T-helper 2 cell treated with Interferon-gamma antibody and Interleukin-4, amounts not matched to agents 5 μg/mL and 100 μg/mL, for 36 hours (primary cell): ENCODE measurements around the gene SRL.
A peak's percentile ranks its signal among the peaks of the same experiment; 100 is the strongest.

Source experiments
- DNase-seq: peaks from one replicate; pipeline ENCODE4 v3.0.0; 2021; ENCODE audit warnings: low spot score
- H3K27ac Mint-ChIP-seq: one replicate; pipeline ENCODE4 v1.8.0; 2021; ENCODE audit warnings: mild to moderate bottlenecking, mixed read lengths
- H3K27me3 Mint-ChIP-seq: one replicate; pipeline ENCODE4 v1.8.0; 2021; ENCODE audit warnings: low read depth, mixed read lengths
- H3K36me3 Mint-ChIP-seq: one replicate; pipeline ENCODE4 v1.8.0; 2021; ENCODE audit warnings: low read depth, mixed read lengths
- H3K4me1 Mint-ChIP-seq: one replicate; pipeline ENCODE4 v1.8.0; 2021; ENCODE audit warnings: low read depth, mixed read lengths
- H3K4me3 Mint-ChIP-seq: one replicate; pipeline ENCODE4 v1.8.0; 2022; ENCODE audit warnings: mild to moderate bottlenecking, moderate library complexity, mixed read lengths
- H3K9me3 Mint-ChIP-seq: one replicate; pipeline ENCODE4 v1.8.0; 2021; ENCODE audit warnings: mixed read lengths

Gene SRL

DNA sequence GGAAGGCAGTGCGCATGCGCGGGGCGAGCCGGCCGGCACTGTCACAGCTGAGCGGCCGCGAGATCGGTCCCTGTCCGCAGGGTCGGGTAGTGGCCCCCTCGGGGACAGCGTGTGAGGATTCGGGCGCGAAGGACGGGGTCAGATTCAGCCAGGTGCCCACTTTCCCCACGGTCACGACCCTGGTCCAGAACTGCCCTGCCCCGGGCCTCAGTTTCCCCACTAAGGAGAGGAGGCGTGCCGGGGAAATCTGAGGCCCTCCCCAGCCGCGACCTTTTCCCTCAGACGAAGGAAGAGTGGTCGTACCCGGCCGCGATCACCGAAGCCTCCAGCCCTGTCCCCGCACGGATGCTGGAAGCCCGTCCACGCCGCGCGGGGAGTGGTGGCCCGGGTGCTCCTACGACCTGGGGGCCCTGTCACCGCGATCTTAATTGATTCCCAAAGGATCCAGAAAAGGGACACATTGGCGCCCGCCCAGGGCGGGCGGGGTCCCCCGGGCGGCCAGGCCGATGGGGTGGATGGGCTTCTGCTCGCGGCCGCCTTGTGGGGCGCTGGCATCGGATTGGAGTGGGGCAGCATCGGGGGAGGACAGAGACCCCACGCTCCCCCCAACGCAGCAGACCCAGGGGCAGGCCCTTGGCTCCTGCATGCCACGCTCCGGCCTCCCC lies 57.7 kb downstream of the SRL start:
- H3K4me3 Mint-ChIP-seq = peak overlapping the region; percentile 78
- H3K4me1 Mint-ChIP-seq = peaks cover 10% of the 10 kb centered on the region
- no peak for DNase-seq
- peak overlapping the region; percentile 76 for H3K27ac Mint-ChIP-seq
- no peaks in the 10 kb centered on the region for H3K9me3 Mint-ChIP-seq
- H3K27me3 Mint-ChIP-seq = peaks cover 10% of the 10 kb centered on the region
- no peaks in the 10 kb centered on the region for H3K36me3 Mint-ChIP-seq

GRCh38 chr16:4183237-4184037 lies 58.4 kb downstream of the SRL start:
- Mint-ChIP-seq H3K27me3 (peaks cover 9% of the 10 kb centered on the region), H3K4me1 (peaks cover 10% of the 10 kb centered on the region), H3K4me3 (peak overlapping the region; percentile 73), H3K27ac (no peak overlapping the region), H3K9me3 (no peaks in the 10 kb centered on the region), H3K36me3 (no peaks in the 10 kb centered on the region)
- DNase-seq = peak; percentile 97

DNA sequence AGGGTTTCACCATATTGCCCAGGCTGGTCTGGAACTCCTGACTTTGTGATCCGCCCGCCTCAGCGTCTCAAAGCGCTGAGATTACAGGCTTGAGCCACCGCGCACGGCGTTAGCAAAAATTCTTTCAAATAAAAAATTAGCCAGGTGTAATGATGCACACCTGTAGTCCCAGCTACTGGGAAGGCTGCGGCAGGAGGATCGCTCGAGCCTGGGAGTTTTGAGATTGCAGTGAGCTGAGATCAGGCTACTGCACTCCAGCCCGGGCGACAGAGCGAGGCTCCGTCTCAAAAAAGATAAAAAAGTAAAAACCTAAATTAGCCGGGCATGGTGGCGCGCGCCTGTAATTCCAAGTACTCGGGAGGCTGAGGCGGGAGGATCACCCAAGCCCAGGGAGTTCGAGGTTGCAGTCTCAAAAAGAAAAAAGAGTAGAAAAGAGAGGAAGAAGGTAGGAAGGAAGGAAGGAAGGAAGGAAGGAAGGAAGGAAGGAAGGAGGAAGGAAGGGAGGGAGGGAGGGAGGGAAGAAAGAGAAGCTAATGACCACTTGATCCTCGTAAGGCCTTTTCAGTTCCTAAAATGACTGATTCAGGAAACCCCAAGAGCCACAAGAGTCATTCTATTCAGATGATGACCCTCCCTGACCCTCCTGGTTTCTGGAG lies 59.2 kb downstream of the SRL start:
- H3K4me3 Mint-ChIP-seq = peak overlapping the region; percentile 73
- no peak for DNase-seq
- peaks cover 9% of the 10 kb centered on the region for H3K27me3 Mint-ChIP-seq
- no peaks in the 10 kb centered on the region for H3K36me3 Mint-ChIP-seq
- H3K9me3 Mint-ChIP-seq = no peaks in the 10 kb centered on the region
- H3K4me1 Mint-ChIP-seq = peaks cover 10% of the 10 kb centered on the region
- H3K27ac Mint-ChIP-seq = no peak overlapping the region

GRCh38 chr16:4180511-4180910 lies 61.4 kb downstream of the SRL start:
- Mint-ChIP-seq H3K27me3 (peaks cover 9% of the 10 kb centered on the region), H3K27ac (no peak overlapping the region), H3K36me3 (no peaks in the 10 kb centered on the region), H3K4me1 (peaks cover 10% of the 10 kb centered on the region), H3K9me3 (no peaks in the 10 kb centered on the region), H3K4me3 (no peak overlapping the region)
- no peak for DNase-seq

GRCh38 chr16:4179763-4180260 lies 62.1 kb downstream of the SRL start:
- no peak overlapping the region for H3K4me3 Mint-ChIP-seq
- H3K27ac Mint-ChIP-seq = no peak overlapping the region
- peaks cover 10% of the 10 kb centered on the region for H3K4me1 Mint-ChIP-seq
- H3K36me3 Mint-ChIP-seq = no peaks in the 10 kb centered on the region
- H3K27me3 Mint-ChIP-seq = peaks cover 8% of the 10 kb centered on the region
- no peaks in the 10 kb centered on the region for H3K9me3 Mint-ChIP-seq
- no peak for DNase-seq

GRCh38 chr16:4179020-4179419 lies 62.9 kb downstream of the SRL start:
- no peak overlapping the region for H3K27ac Mint-ChIP-seq
- H3K4me1 Mint-ChIP-seq = peaks cover 7% of the 10 kb centered on the region
- no peaks in the 10 kb centered on the region for H3K36me3 Mint-ChIP-seq
- H3K4me3 Mint-ChIP-seq = no peak overlapping the region
- H3K9me3 Mint-ChIP-seq = no peaks in the 10 kb centered on the region
- peaks cover 5% of the 10 kb centered on the region for H3K27me3 Mint-ChIP-seq
- no peak for DNase-seq

- Mint-ChIP-seq H3K27ac (no peak overlapping the region), H3K36me3 (no peaks in the 10 kb centered on the region), H3K27me3 (peaks cover 5% of the 10 kb centered on the region), H3K9me3 (no peaks in the 10 kb centered on the region), H3K4me1 (peaks cover 9% of the 10 kb centered on the region), H3K4me3 (no peak overlapping the region)
- DNase-seq = no peak
Measured at GRCh38 chr16:4178468-4179010, 63.3 kb downstream of the SRL start.

GRCh38 chr16:4176906-4177417 lies 64.9 kb downstream of the SRL start:
- Mint-ChIP-seq H3K4me3 (no peak overlapping the region), H3K27ac (no peak overlapping the region), H3K27me3 (peaks cover 5% of the 10 kb centered on the region), H3K9me3 (no peaks in the 10 kb centered on the region), H3K4me1 (peaks cover 4% of the 10 kb centered on the region), H3K36me3 (no peaks in the 10 kb centered on the region)
- DNase-seq = no peak

DNA sequence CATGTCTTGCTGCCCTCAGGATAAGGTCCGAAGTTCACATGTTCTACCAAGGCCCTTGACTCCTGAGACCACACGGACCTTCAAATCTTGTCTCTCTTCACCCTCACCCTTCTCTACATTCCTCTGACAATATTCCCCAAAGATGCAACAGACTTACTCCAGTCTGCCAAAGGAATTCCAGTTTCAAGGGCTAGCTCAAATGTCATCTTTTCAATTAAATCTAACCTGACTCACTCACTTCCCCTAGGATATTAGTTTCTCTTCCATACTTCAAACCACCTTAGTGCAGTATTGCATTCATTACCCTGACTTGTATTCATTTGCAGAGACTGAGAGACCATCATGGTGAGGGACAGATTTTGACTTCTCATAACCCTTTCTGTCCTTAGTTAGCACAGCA lies 66.0 kb downstream of the SRL start:
- no peak overlapping the region for H3K4me3 Mint-ChIP-seq
- no peaks in the 10 kb centered on the region for H3K36me3 Mint-ChIP-seq
- H3K27me3 Mint-ChIP-seq = peaks cover 3% of the 10 kb centered on the region
- H3K9me3 Mint-ChIP-seq = no peaks in the 10 kb centered on the region
- DNase-seq = no peak
- H3K27ac Mint-ChIP-seq = no peak overlapping the region
- peaks cover 2% of the 10 kb centered on the region for H3K4me1 Mint-ChIP-seq

DNA sequence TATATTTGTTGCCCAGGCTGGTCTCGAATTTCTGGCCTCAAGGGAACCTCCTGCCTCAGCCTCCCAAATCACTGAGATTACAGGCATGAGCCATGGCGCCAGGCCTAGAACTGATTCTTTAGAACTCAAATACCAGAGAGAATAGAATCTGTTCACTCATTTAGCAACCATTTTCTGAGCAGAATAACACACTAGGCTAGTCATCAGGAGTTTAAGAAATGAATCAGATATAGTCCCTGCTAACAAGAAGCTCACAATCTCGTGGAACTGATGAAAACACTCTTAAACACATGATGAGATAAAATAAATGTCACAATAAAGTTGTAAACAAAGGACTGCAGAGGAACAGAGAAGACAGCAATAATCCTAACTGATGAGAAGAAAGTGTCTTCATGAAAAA lies 69.8 kb downstream of the SRL start:
- Mint-ChIP-seq H3K27me3 (no peaks in the 10 kb centered on the region), H3K4me1 (peaks cover 2% of the 10 kb centered on the region), H3K4me3 (no peak overlapping the region), H3K9me3 (no peaks in the 10 kb centered on the region), H3K27ac (no peak overlapping the region), H3K36me3 (no peaks in the 10 kb centered on the region)
- no peak for DNase-seq

GRCh38 chr16:4169415-4169814 lies 72.5 kb downstream of the SRL start:
- Mint-ChIP-seq H3K4me1 (peaks cover 2% of the 10 kb centered on the region), H3K9me3 (no peaks in the 10 kb centered on the region), H3K27ac (no peak overlapping the region), H3K36me3 (no peaks in the 10 kb centered on the region), H3K27me3 (no peaks in the 10 kb centered on the region), H3K4me3 (no peak overlapping the region)
- no peak for DNase-seq

- no peaks in the 10 kb centered on the region for H3K4me1 Mint-ChIP-seq
- no peak for DNase-seq
- H3K27ac Mint-ChIP-seq = no peak overlapping the region
- H3K36me3 Mint-ChIP-seq = no peaks in the 10 kb centered on the region
- no peak overlapping the region for H3K4me3 Mint-ChIP-seq
- no peaks in the 10 kb centered on the region for H3K27me3 Mint-ChIP-seq
- H3K9me3 Mint-ChIP-seq = no peaks in the 10 kb centered on the region
Measured at GRCh38 chr16:4166821-4167220, 75.1 kb downstream of the SRL start.

DNA sequence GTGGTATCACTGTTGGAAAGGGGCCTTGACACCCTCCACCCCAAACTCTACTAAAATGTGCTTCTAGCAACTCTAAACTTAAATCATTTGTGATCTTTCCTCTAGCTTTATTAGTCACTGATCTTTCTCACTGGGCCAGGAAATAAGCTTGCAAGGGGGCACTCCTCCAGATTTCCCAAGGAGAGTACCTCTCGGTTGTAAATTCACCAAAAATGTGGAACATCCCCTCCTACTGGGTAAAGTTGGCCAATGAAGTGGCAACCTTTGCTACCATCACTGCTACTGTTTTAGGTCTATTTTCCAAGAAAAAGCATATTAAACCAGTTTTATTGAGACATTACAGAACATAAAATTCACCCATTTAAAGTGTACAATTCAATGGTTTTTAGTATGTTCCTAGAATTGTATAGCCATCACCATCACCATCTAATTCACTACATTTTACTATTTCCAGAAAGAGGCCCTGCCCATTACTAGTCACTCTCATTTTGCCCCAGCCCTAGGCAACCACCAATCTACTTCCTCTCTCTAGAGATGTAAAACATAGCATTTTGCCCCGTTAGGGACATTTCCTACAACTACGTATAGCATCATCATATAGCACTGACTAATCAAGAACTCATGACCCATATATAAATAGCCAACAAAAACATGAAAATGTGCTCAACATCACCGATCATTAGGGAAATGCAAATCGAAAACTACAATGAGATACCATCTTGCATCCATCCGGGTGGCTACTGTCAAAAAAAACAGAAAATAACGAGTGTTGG lies 81.0 kb downstream of the SRL start:
- Mint-ChIP-seq H3K27ac (no peak overlapping the region), H3K4me1 (no peaks in the 10 kb centered on the region), H3K4me3 (no peak overlapping the region), H3K36me3 (no peaks in the 10 kb centered on the region), H3K27me3 (peaks cover 5% of the 10 kb centered on the region), H3K9me3 (no peaks in the 10 kb centered on the region)
- no peak for DNase-seq
